Measurements from ENCODE around the gene TMEM87B.
"Not testable (repeated sequence)": the region's sequence is repeated elsewhere in the genome, so short reads cannot be mapped to it uniquely, and the experiment has no call there.

Gene TMEM87B

GRCh38 chr2:112138159-112139032 lies 83.3 kb downstream of the TMEM87B start, which contains the start of gene FBLN7:
Gene FBLN7, plus strand, starts transcription at chr2:112138385. Its CDS starts 271 bp downstream, at chr2:112138656.
- Histone ChIP-seq H3K4me3 (ENCODE audit: low read depth, low read length, poor library complexity, severe bottlenecking) (no peak within 1 kb of the TSS), H3K27me3 (ENCODE audit: insufficient read depth, low read length) (no peaks in the 10 kb centered on the region), H3K4me2 (ENCODE audit: low read length) (no peak within 1 kb of the TSS; the same call in 1 of the 2 replicates), H3K36me3 (ENCODE audit: insufficient read depth, low read length) (no peaks in the 10 kb centered on the region), H3K9me3 (ENCODE audit: low read length) (no peaks in the 10 kb centered on the region), H3K79me2 (ENCODE audit: insufficient read depth, low read length) (no peaks in the 10 kb centered on the region), H3K9me2 (ENCODE audit: low read depth, low read length) (no peaks in the 10 kb centered on the region), H4K20me1 (ENCODE audit: insufficient read depth, low read length) (no peaks in the 10 kb centered on the region), H3K9ac (ENCODE audit: low read length) (no peak within 1 kb of the TSS), H3K27ac (ENCODE audit: low read depth, low read length, poor library complexity, severe bottlenecking) (no peak within 1 kb of the TSS), H3K4me1 (ENCODE audit: insufficient read depth, low read length, severe bottlenecking) (peaks cover 7% of the 10 kb centered on the region), H2AFZ (ENCODE audit: low read length) (no peak within 1 kb of the TSS), H3F3A (ENCODE audit: insufficient read depth, low read length) (no peaks in the 10 kb centered on the region; the same call in 1 of the 2 replicates)
- TF ChIP-seq EZH2 (IDR thresholded peaks at IDR 0.05; ENCODE audit: borderline replicate concordance, low read length), result no peak
- TF ChIP-seq CTCF (IDR thresholded peaks at IDR 0.05; ENCODE audit: low read length), result no peak

GRCh38 chr2:112139033-112139614 lies 84.1 kb downstream of the TMEM87B start:
- H3K79me2 ChIP-seq (ENCODE audit: insufficient read depth, low read length); H3K9me3 ChIP-seq (ENCODE audit: low read length); H3K9ac ChIP-seq (ENCODE audit: low read length); H3K4me3 ChIP-seq (ENCODE audit: low read depth, low read length, poor library complexity, severe bottlenecking); H4K20me1 ChIP-seq (ENCODE audit: insufficient read depth, low read length); H3K36me3 ChIP-seq (ENCODE audit: insufficient read depth, low read length); H3F3A ChIP-seq (ENCODE audit: insufficient read depth, low read length); H3K9me2 ChIP-seq (ENCODE audit: low read depth, low read length); H2AFZ ChIP-seq (ENCODE audit: low read length); H3K4me1 ChIP-seq (ENCODE audit: insufficient read depth, low read length, severe bottlenecking); H3K27ac ChIP-seq (ENCODE audit: low read depth, low read length, poor library complexity, severe bottlenecking); H3K27me3 ChIP-seq (ENCODE audit: insufficient read depth, low read length); H3K4me2 ChIP-seq (ENCODE audit: low read length): not testable (repeated sequence)

GRCh38 chr2:112139661-112140204 lies 84.7 kb downstream of the TMEM87B start:
- H3K4me1 ChIP-seq (ENCODE audit: insufficient read depth, low read length, severe bottlenecking); H3K79me2 ChIP-seq (ENCODE audit: insufficient read depth, low read length); H2AFZ ChIP-seq (ENCODE audit: low read length); H3K9me3 ChIP-seq (ENCODE audit: low read length); H3K36me3 ChIP-seq (ENCODE audit: insufficient read depth, low read length); H4K20me1 ChIP-seq (ENCODE audit: insufficient read depth, low read length); H3K27me3 ChIP-seq (ENCODE audit: insufficient read depth, low read length); H3K4me2 ChIP-seq (ENCODE audit: low read length); H3F3A ChIP-seq (ENCODE audit: insufficient read depth, low read length); H3K9me2 ChIP-seq (ENCODE audit: low read depth, low read length); H3K27ac ChIP-seq (ENCODE audit: low read depth, low read length, poor library complexity, severe bottlenecking); H3K4me3 ChIP-seq (ENCODE audit: low read depth, low read length, poor library complexity, severe bottlenecking); H3K9ac ChIP-seq (ENCODE audit: low read length): not testable (repeated sequence)

- H3K27ac ChIP-seq (ENCODE audit: low read depth, low read length, poor library complexity, severe bottlenecking), result no peak overlapping the region
Observed at GRCh38 chr2:112140205-112140802, 85.2 kb downstream of the TMEM87B start.

More at GRCh38 chr2:112140205-112140802, 85.2 kb downstream of the TMEM87B start:
- Histone ChIP-seq H3K9me2 (ENCODE audit: low read depth, low read length) (no peaks in the 10 kb centered on the region), H2AFZ (ENCODE audit: low read length) (no peak overlapping the region), H3K4me2 (ENCODE audit: low read length) (no peak overlapping the region), H3K4me1 (ENCODE audit: insufficient read depth, low read length, severe bottlenecking) (peaks cover 7% of the 10 kb centered on the region), H3K27me3 (ENCODE audit: insufficient read depth, low read length) (no peaks in the 10 kb centered on the region), H3F3A (ENCODE audit: insufficient read depth, low read length) (no peaks in the 10 kb centered on the region; the same call in 1 of the 2 replicates), H4K20me1 (ENCODE audit: insufficient read depth, low read length) (no peaks in the 10 kb centered on the region), H3K9me3 (ENCODE audit: low read length) (no peaks in the 10 kb centered on the region), H3K9ac (ENCODE audit: low read length) (no peak overlapping the region), H3K4me3 (ENCODE audit: low read depth, low read length, poor library complexity, severe bottlenecking) (no peak overlapping the region), H3K79me2 (ENCODE audit: insufficient read depth, low read length) (no peaks in the 10 kb centered on the region), H3K36me3 (ENCODE audit: insufficient read depth, low read length) (no peaks in the 10 kb centered on the region)
- TF ChIP-seq EZH2 (IDR thresholded peaks at IDR 0.05; ENCODE audit: borderline replicate concordance, low read length) (no peak), CTCF (IDR thresholded peaks at IDR 0.05; ENCODE audit: low read length) (no peak)
